HepG2 (cell line): Measurements from ENCODE around the gene ABL2. TPM values are rescaled to one million over a fixed set of nuclear protein-coding genes. Genes with fewer than 3 reads are reported as not detected.
A peak's percentile ranks its signal among the peaks of the same experiment; 100 is the strongest.

Source experiments
- ATAC-seq: fragments of 200-7000 bp; cut with Tn5 transposase; 3 replicates; pipeline ENCODE4 v1.9.1; 2020; ENCODE audit warnings: mild to moderate bottlenecking, moderate library complexity
- BruUV-seq: library from RNA; stranded (reverse); fragments of 400-500 nt; replicated peaks from 2 replicates; lab custom pipeline; 2021; lab: Mats Ljungman, UMichigan
- CTCF ChIA-PET: fragments of 300-600 bp; formaldehyde crosslinking; extraction: SDS; loops from one replicate; lab custom pipeline; 2021; ENCODE audit warnings: low total read pairs, inconsistent platforms, low intra/inter-chr PET ratio; lab: Yijun Ruan, JAX
- POLR2A ChIA-PET: fragments of 350-600 bp; sonication (Branson Sonifier 250); formaldehyde crosslinking; loops from one replicate; lab custom pipeline; 2020; ENCODE audit warnings: antibody characterized with exemption, inconsistent platforms; lab: Yijun Ruan, JAX
- DNase-seq: peaks from one replicate; pipeline ENCODE4 v3.0.0-alpha.2; 2015; ENCODE audit warnings: low spot score
- FAIRE-seq: peaks from 3 replicates; lab custom pipeline; 2011; peaks lifted over from hg19 to GRCh38; lab: Jason Lieb, UNC
- H2AFZ ChIP-seq: one replicate; pipeline ENCODE4 v1.6.1; 2011; ENCODE audit warnings: low read length, inconsistent platforms
- H3K27ac ChIP-seq: fragments of 300-600 bp; 3 replicates; pipeline ENCODE4 v1.8.0; 2011; ENCODE audit warnings: mixed run types, mild to moderate bottlenecking, mixed read lengths, low read length, inconsistent platforms; ENCODE audit not compliant: insufficient read depth; ENCODE audit errors: extremely low read length
- H3K27me3 ChIP-seq, 2 experiments: fragments of 200-600 bp in 1 of 2; 2 replicates in 1 of 2; 3 replicates in 1 of 2; pipeline versions ENCODE4 v1.6.0 to v1.8.0; 2011; ENCODE audit warnings: low read length in 2 of 2, mild to moderate bottlenecking in 2 of 2, moderate library complexity in 2 of 2, inconsistent platforms in 1 of 2; ENCODE audit not compliant: insufficient read depth in 2 of 2, control insufficient read depth in 1 of 2
- H3K36me3 ChIP-seq, 2 experiments: fragments of 200-600 bp in 1 of 2; replicated peaks in 1 of 2; 2 replicates in 1 of 2; 3 replicates in 1 of 2; pipeline versions ENCODE4 v1.5.1 to v1.8.0; 2011; ENCODE audit warnings: low read length in 2 of 2, inconsistent platforms in 1 of 2; ENCODE audit not compliant: insufficient read depth in 2 of 2, control insufficient read depth in 1 of 2
- H3K4me1 ChIP-seq: 2 replicates; pipeline ENCODE4 v1.5.1; 2012; ENCODE audit warnings: low read length, inconsistent platforms; ENCODE audit not compliant: insufficient read depth
- H3K4me2 ChIP-seq: 2 replicates; pipeline ENCODE4 v1.6.0; 2011; ENCODE audit warnings: low read depth, low read length, inconsistent platforms
- H3K4me3 ChIP-seq, 3 experiments: fragments of 200-600 bp in 1 of 3; sonication (generic), shearing (Covaris generic) in 1 of 3; replicated peaks in 1 of 3; 2 replicates each; pipeline ENCODE4 v1.5.1; 2011 to 2016; ENCODE audit warnings: low read length in 3 of 3, inconsistent platforms in 2 of 3, low read depth in 2 of 3, mild to moderate bottlenecking in 2 of 3, control low read depth in 1 of 3, mixed read lengths in 1 of 3; ENCODE audit not compliant: insufficient read depth in 1 of 3
- H3K79me2 ChIP-seq: one replicate; pipeline ENCODE4 v1.6.1; 2011; ENCODE audit warnings: low read length, inconsistent platforms; ENCODE audit not compliant: insufficient read depth
- H3K9ac ChIP-seq: 2 replicates; pipeline ENCODE4 v1.6.0; 2011; ENCODE audit warnings: mild to moderate bottlenecking, low read depth, low read length, inconsistent platforms; ENCODE audit not compliant: insufficient read depth
- H3K9me3 ChIP-seq: 2 replicates; pipeline ENCODE4 v1.5.1; 2012; ENCODE audit warnings: mild to moderate bottlenecking, low read length
- H4K20me1 ChIP-seq: 2 replicates; pipeline ENCODE4 v1.6.0; 2011; ENCODE audit warnings: inconsistent platforms, mild to moderate bottlenecking, low read length, moderate library complexity; ENCODE audit not compliant: insufficient read depth
- CCAR2 ChIP-seq: fragments of 200-400 bp; formaldehyde crosslinking; optimal IDR thresholded peaks from 2 replicates; pipeline ENCODE3; 2018; ENCODE audit warnings: low read depth, mild to moderate bottlenecking, low read length, moderate library complexity
- CHD2 ChIP-seq: IDR thresholded peaks from 2 replicates; pipeline ENCODE4 v1.6.1; 2011; ENCODE audit warnings: low read depth, low read length, improper control_type of control experiment
- HMGA1 ChIP-seq: sonication (generic); formaldehyde crosslinking; conservative IDR thresholded peaks from 2 replicates; pipeline ENCODE4 v1.4.0; 2020; ENCODE audit warnings: missing genetic modification reagents
- HNF4A ChIP-seq: sonication (generic); formaldehyde crosslinking; IDR thresholded peaks from 2 replicates; pipeline ENCODE4 v1.4.0; 2020; ENCODE audit warnings: missing genetic modification reagents
- HNRNPUL1 ChIP-seq: fragments of 200-400 bp; formaldehyde crosslinking; IDR thresholded peaks from 2 replicates; pipeline ENCODE4 v1.6.1; 2017; ENCODE audit warnings: low read depth, mild to moderate bottlenecking, low read length, moderate library complexity
- KDM6A ChIP-seq: IDR thresholded peaks from 2 replicates; pipeline ENCODE4 v1.6.1; 2016; ENCODE audit warnings: low read depth
- NFE2 ChIP-seq: sonication (generic); formaldehyde crosslinking; IDR thresholded peaks from 2 replicates; pipeline ENCODE4 v1.4.0; 2020; ENCODE audit warnings: missing genetic modification reagents
- REPIN1 ChIP-seq: sonication (generic); formaldehyde crosslinking; IDR thresholded peaks from 2 replicates; pipeline ENCODE4 v1.8.0; 2022; ENCODE audit warnings: missing genetic modification reagents, low read depth, mild to moderate bottlenecking, borderline replicate concordance
- TRIM24 ChIP-seq: sonication (generic); formaldehyde crosslinking; IDR thresholded peaks from 2 replicates; pipeline ENCODE4 v1.8.0; 2022; ENCODE audit warnings: mild to moderate bottlenecking, missing genetic modification reagents
- ZFP41 ChIP-seq: sonication (generic); formaldehyde crosslinking; IDR thresholded peaks from 2 replicates; pipeline ENCODE4 v1.4.0; 2020; ENCODE audit warnings: mild to moderate bottlenecking, missing genetic modification reagents, borderline replicate concordance
- ZFP82 ChIP-seq: sonication (generic); formaldehyde crosslinking; IDR thresholded peaks from 2 replicates; pipeline ENCODE4 v1.5.1; 2020; ENCODE audit warnings: mild to moderate bottlenecking, missing genetic modification reagents, borderline replicate concordance
- ZKSCAN1 ChIP-seq: fragments of 150-350 bp; IDR thresholded peaks from 2 replicates; pipeline ENCODE4 v1.6.1; 2014; ENCODE audit warnings: low read length
- ZNF335 ChIP-seq: sonication (generic); formaldehyde crosslinking; IDR thresholded peaks from 2 replicates; pipeline ENCODE4 v1.4.0; 2020; ENCODE audit warnings: missing genetic modification reagents
- ZNF605 ChIP-seq: sonication (generic); formaldehyde crosslinking; IDR thresholded peaks from 2 replicates; pipeline ENCODE4 v1.8.0; 2022; ENCODE audit warnings: mild to moderate bottlenecking, missing genetic modification reagents
- WGBS: methylation state at CpG from one replicate; pipeline ENCODE4 v1.1.6; 2017; ENCODE audit warnings: low lambda C conversion rate; 5-methylcytosine and 5-hydroxymethylcytosine counted together
- in situ Hi-C: cut with HindIII; loops from 2 replicates; pipeline ENCODE4 v1.10.0; 2017; ENCODE audit warnings: low pct_unique_long_range_greater_than_20kb; ENCODE audit not compliant: extremely low pct_ligation_motif_present
- intact Hi-C: fragments of 100-400 bp; cut with micrococcal nuclease; formaldehyde crosslinking; loops from one replicate; pipeline ENCODE4 v1.10.0; 2022; ENCODE audit not compliant: unreplicated experiment
- polyA plus RNA-seq, 8 experiments: library from polyadenylated mRNA; depleted of rRNA in 3 of 8; stranded (reverse) in 7 of 8; unstranded in 1 of 8; fragments of >200 nt; fragmentation: Illumina TruSeq in 4 of 8; extraction: Trizol in 4 of 8; gene quantifications; 2 replicates each; pipeline versions ENCODE4 v1.2.1 to v1.2.3, GENCODE V29; 2011 to 2016; ENCODE audit warnings: low read depth in 4 of 8, missing spikeins in 1 of 8, mixed read lengths in 1 of 8; ENCODE audit not compliant: insufficient read depth in 1 of 8
- total RNA-seq, 5 experiments: library from RNA; depleted of rRNA; stranded (reverse); fragments of >200 nt; fragmentation: Illumina TruSeq; extraction: Trizol; gene quantifications; 2 replicates each; pipeline ENCODE4 v1.2.3, GENCODE V29; 2016; ENCODE audit warnings: low read depth in 1 of 5
- TF ChIP-seq, protein P1 (sequence below): sonication (generic); formaldehyde crosslinking; IDR thresholded peaks from 2 replicates; pipeline ENCODE4 v1.5.0; 2020; ENCODE audit warnings: mild to moderate bottlenecking, missing genetic modification reagents
- TF ChIP-seq, protein P2 (sequence below): IDR thresholded peaks from 2 replicates; pipeline ENCODE4 v1.6.1; 2016; ENCODE audit warnings: mild to moderate bottlenecking, missing biosample characterization, missing genetic modification reagents
- TF ChIP-seq, protein P3 (sequence below): IDR thresholded peaks from 2 replicates; pipeline ENCODE4 v1.6.1; 2012; ENCODE audit warnings: inconsistent platforms
- TF ChIP-seq, protein P4 (sequence below): sonication (generic); formaldehyde crosslinking; IDR thresholded peaks from 2 replicates; pipeline ENCODE4 v1.5.0; 2020; ENCODE audit warnings: missing genetic modification reagents

The ABL2 gene
- total and polyA plus RNA-seq, 2 of the 13 experiments (the other 11 are each of a cell fraction or from before 2014, with no cell fraction given) = 5.8 to 6.0 TPM

DNA sequence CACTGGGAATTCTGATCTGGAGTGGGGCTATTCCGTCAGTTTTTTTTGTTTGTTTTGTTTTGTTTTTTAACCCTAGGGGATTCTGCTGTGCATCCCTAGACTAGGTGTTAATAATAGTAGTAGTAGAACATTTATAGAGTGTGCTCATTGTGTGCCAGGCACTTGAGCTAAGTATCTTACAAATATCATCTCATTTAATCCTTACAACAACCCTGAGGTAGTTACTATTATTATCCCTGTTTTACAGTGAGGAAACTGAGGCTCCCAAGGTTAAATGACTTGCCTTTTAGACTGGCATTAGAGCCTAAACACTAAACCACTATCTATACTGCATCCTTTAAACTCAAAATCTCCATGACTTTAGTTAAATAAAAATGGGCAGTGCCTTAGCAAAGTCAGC is 125.5 kb downstream of the ABL2 start:
- H3K27ac ChIP-seq = peak overlapping the region; percentile 66
- H3K9ac ChIP-seq = peak overlapping the region; percentile 10; the same call in 1 of the 2 replicates
- H3K4me2 ChIP-seq = peak overlapping the region; percentile 64
- TF ChIP-seq HNRNPUL1 = no peak
- TF ChIP-seq REPIN1 (CRISPR knock-in tag) = peak; percentile 76; the same call in 1 of the 2 replicates
- no peaks in the 10 kb centered on the region for H3K79me2 ChIP-seq
- no peak for FAIRE-seq
- H4K20me1 ChIP-seq = no peaks in the 10 kb centered on the region
- peaks cover 64% of the 10 kb centered on the region for H3K4me1 ChIP-seq
- in situ Hi-C loops = no loop called here
- DNase-seq = no peak
- ChIA-PET CTCF (no interaction called here), POLR2A (interaction anchor here (0.7 kb wide), 1 partner anchor 22 kb away, joined by 3 read pairs; no protein-coding TSS in a partner anchor)
- no peak overlapping the region for H2AFZ ChIP-seq
- H3K27me3 ChIP-seq = no peaks in the 10 kb centered on the region
- ATAC-seq = no peak
- no peak overlapping the region for H3K4me3 ChIP-seq
- intact Hi-C loops = no loop called here
- no TSS peak for BruUV-seq
- H3K36me3 ChIP-seq = peaks cover 9 to 27% of the 10 kb centered on the region in 2 experiments
- no peaks in the 10 kb centered on the region for H3K9me3 ChIP-seq
- 96% methylated on average over 1 of the region's 1 CpG for WGBS

DNA sequence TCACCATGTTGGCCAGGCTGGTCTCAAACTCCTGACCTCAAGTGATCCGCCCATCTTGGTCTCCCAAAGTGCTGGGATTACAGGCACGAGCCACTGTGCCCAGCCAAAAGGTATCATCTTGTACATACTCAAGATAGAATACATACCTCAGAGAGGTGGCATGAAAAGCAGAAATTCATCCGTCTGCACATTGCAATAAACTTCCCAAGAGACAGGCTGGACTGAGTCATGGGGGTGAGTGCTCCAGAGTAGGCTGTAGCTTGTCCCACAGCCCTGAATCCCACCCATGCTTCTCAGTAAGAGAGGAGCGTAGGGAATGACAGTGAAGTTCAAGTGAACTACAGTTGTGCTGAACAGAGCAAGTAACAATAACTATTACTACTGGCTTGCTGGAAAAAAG is 127.9 kb downstream of the ABL2 start:
- intact Hi-C loops = no loop called here
- no peak overlapping the region for H3K9ac ChIP-seq
- ChIA-PET CTCF (no interaction called here), POLR2A (interaction anchor here (1.5 kb wide), 1 partner anchor 10 kb away, joined by 5 read pairs; no protein-coding TSS in a partner anchor)
- no peak for DNase-seq
- no peaks in the 10 kb centered on the region for H4K20me1 ChIP-seq
- in situ Hi-C loops = no loop called here
- H3K27ac ChIP-seq = no peak overlapping the region
- H3K36me3 ChIP-seq = peaks cover 3 to 10% of the 10 kb centered on the region in 2 experiments; a peak in 3 of 5 replicates
- H3K9me3 ChIP-seq = no peaks in the 10 kb centered on the region
- H2AFZ ChIP-seq = no peak overlapping the region
- BruUV-seq = no TSS peak
- H3K4me1 ChIP-seq = peaks cover 59% of the 10 kb centered on the region
- FAIRE-seq = no peak
- H3K27me3 ChIP-seq = no peaks in the 10 kb centered on the region
- no peak for ATAC-seq
- no peak overlapping the region for H3K4me2 ChIP-seq
- 96% methylated on average over 4 of the region's 4 CpGs for WGBS
- no peak overlapping the region for H3K4me3 ChIP-seq
- H3K79me2 ChIP-seq = no peaks in the 10 kb centered on the region
- TF ChIP-seq ZFP82 (CRISPR knock-in tag) = no peak
- TF ChIP-seq KDM6A = no peak
- TF ChIP-seq ZKSCAN1 = no peak
- TF ChIP-seq, protein P1, sequence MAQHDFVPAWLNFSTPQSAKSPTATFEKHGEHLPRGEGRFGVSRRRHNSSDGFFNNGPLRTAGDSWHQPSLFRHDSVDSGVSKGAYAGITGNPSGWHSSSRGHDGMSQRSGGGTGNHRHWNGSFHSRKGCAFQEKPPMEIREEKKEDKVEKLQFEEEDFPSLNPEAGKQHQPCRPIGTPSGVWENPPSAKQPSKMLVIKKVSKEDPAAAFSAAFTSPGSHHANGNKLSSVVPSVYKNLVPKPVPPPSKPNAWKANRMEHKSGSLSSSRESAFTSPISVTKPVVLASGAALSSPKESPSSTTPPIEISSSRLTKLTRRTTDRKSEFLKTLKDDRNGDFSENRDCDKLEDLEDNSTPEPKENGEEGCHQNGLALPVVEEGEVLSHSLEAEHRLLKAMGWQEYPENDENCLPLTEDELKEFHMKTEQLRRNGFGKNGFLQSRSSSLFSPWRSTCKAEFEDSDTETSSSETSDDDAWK (CRISPR knock-in tag) = no peak
- no peak for TF ChIP-seq NFE2 (CRISPR knock-in tag)
- no peak for TF ChIP-seq HMGA1 (CRISPR knock-in tag)
- TF ChIP-seq, protein P2, sequence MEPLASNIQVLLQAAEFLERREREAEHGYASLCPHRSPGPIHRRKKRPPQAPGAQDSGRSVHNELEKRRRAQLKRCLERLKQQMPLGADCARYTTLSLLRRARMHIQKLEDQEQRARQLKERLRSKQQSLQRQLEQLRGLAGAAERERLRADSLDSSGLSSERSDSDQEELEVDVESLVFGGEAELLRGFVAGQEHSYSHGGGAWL (CRISPR knock-in tag) = no peak
- TF ChIP-seq, protein P3, sequence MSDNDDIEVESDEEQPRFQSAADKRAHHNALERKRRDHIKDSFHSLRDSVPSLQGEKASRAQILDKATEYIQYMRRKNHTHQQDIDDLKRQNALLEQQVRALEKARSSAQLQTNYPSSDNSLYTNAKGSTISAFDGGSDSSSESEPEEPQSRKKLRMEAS = no peak
- TF ChIP-seq ZNF335 = no peak
- TF ChIP-seq TRIM24 (CRISPR knock-in tag) = no peak
- TF ChIP-seq ZFP41 (CRISPR knock-in tag) = no peak
- no peak for TF ChIP-seq HNF4A (CRISPR knock-in tag)
- TF ChIP-seq, protein P4, sequence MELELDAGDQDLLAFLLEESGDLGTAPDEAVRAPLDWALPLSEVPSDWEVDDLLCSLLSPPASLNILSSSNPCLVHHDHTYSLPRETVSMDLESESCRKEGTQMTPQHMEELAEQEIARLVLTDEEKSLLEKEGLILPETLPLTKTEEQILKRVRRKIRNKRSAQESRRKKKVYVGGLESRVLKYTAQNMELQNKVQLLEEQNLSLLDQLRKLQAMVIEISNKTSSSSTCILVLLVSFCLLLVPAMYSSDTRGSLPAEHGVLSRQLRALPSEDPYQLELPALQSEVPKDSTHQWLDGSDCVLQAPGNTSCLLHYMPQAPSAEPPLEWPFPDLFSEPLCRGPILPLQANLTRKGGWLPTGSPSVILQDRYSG = no peak
- no peak for TF ChIP-seq CCAR2
- no peak for TF ChIP-seq ZNF605 (CRISPR knock-in tag)
- TF ChIP-seq CHD2 = no peak
